ENCODE measurements around the gene HOXD1.
A peak's percentile ranks its signal among the peaks of the same experiment; 100 is the strongest.

The HOXD1 gene

GRCh38 chr2:176184749-176185148 lies 3.7 kb upstream of the HOXD1 start:
- TF ChIP-seq EZH2phosphoT487 (conservative IDR thresholded peaks at IDR 0.05; ENCODE audit: low read length), result no peak
- TF ChIP-seq CTCF (IDR thresholded peaks at IDR 0.05; ENCODE audit: insufficient read depth, low read length, poor library complexity, severe bottlenecking), result no peak
- no peaks in the 10 kb centered on the region for H3K79me2 ChIP-seq (ENCODE audit: insufficient read depth, low read length)

GRCh38 chr2:176186024-176186423 lies 2.4 kb upstream of the HOXD1 start:
- H3K4me2 ChIP-seq (ENCODE audit: low read depth, low read length, poor library complexity, severe bottlenecking), result no peak overlapping the region
- no peaks in the 10 kb centered on the region for H3F3A ChIP-seq (ENCODE audit: insufficient read depth)
- H3K4me3 ChIP-seq (ENCODE audit: insufficient read depth, low read length, poor library complexity, severe bottlenecking), result no peak overlapping the region
- no peaks in the 10 kb centered on the region for H3K36me3 ChIP-seq (ENCODE audit: low read length)
- TF ChIP-seq EZH2phosphoT487 (conservative IDR thresholded peaks at IDR 0.05; ENCODE audit: low read length), result no peak
- H2AFZ ChIP-seq (ENCODE audit: low read depth, low read length, severe bottlenecking), result no peak overlapping the region
- H3K9me3 ChIP-seq (ENCODE audit: insufficient read depth, low read length), result no peaks in the 10 kb centered on the region
- H3K9me2 ChIP-seq (replicated peaks; ENCODE audit: insufficient read depth, low read length), result no peaks in the 10 kb centered on the region
- no peaks in the 10 kb centered on the region for H3K27me3 ChIP-seq (ENCODE audit: low read length)
- no peaks in the 10 kb centered on the region for H3K79me2 ChIP-seq (ENCODE audit: insufficient read depth, low read length)
- no peak overlapping the region for H3K27ac ChIP-seq (ENCODE audit: low read depth, low read length)
- no peaks in the 10 kb centered on the region for H4K20me1 ChIP-seq (ENCODE audit: low read depth, low read length)
- H3K9ac ChIP-seq (ENCODE audit: low read length), result no peak overlapping the region

More at GRCh38 chr2:176184749-176185148, 3.7 kb upstream of the HOXD1 start:
- Histone ChIP-seq H3K4me2 (ENCODE audit: low read depth, low read length, poor library complexity, severe bottlenecking) (no peak overlapping the region), H3K9ac (ENCODE audit: low read length) (no peak overlapping the region), H3K36me3 (ENCODE audit: low read length) (no peaks in the 10 kb centered on the region), H4K20me1 (ENCODE audit: low read depth, low read length) (no peaks in the 10 kb centered on the region), H3K9me3 (ENCODE audit: insufficient read depth, low read length) (no peaks in the 10 kb centered on the region), H3K4me3 (ENCODE audit: insufficient read depth, low read length, poor library complexity, severe bottlenecking) (no peak overlapping the region), H2AFZ (ENCODE audit: low read depth, low read length, severe bottlenecking) (no peak overlapping the region), H3K27ac (ENCODE audit: low read depth, low read length) (no peak overlapping the region), H3K9me2 (replicated peaks; ENCODE audit: insufficient read depth, low read length) (no peaks in the 10 kb centered on the region), H3F3A (ENCODE audit: insufficient read depth) (no peaks in the 10 kb centered on the region), H3K27me3 (ENCODE audit: low read length) (no peaks in the 10 kb centered on the region)

GRCh38 chr2:176187200-176187898 lies 1.1 kb upstream of the HOXD1 start:
- no peak for TF ChIP-seq EZH2phosphoT487 (conservative IDR thresholded peaks at IDR 0.05; ENCODE audit: low read length)
- no peak for TF ChIP-seq CTCF (IDR thresholded peaks at IDR 0.05; ENCODE audit: insufficient read depth, low read length, poor library complexity, severe bottlenecking)
- Histone ChIP-seq H3F3A (ENCODE audit: insufficient read depth) (no peaks in the 10 kb centered on the region), H3K27ac (ENCODE audit: low read depth, low read length) (no peak overlapping the region), H2AFZ (ENCODE audit: low read depth, low read length, severe bottlenecking) (peak overlapping the region; percentile 3), H3K4me3 (ENCODE audit: insufficient read depth, low read length, poor library complexity, severe bottlenecking) (no peak overlapping the region), H4K20me1 (ENCODE audit: low read depth, low read length) (no peaks in the 10 kb centered on the region), H3K9ac (ENCODE audit: low read length) (no peak overlapping the region), H3K4me2 (ENCODE audit: low read depth, low read length, poor library complexity, severe bottlenecking) (no peak overlapping the region), H3K36me3 (ENCODE audit: low read length) (no peaks in the 10 kb centered on the region), H3K27me3 (ENCODE audit: low read length) (no peaks in the 10 kb centered on the region), H3K79me2 (ENCODE audit: insufficient read depth, low read length) (no peaks in the 10 kb centered on the region), H3K9me2 (replicated peaks; ENCODE audit: insufficient read depth, low read length) (no peaks in the 10 kb centered on the region), H3K9me3 (ENCODE audit: insufficient read depth, low read length) (no peaks in the 10 kb centered on the region)

Data from SU-DHL-6 (cell line).